KMS-11 (cell line): Measurements from ENCODE around the gene SCMH1.
A peak's percentile ranks its signal among the peaks of the same experiment; 100 is the strongest.

Experiments
- H2AFZ ChIP-seq: fragments of 200-600 bp; sonication (generic); 2 replicates; pipeline ENCODE4 v1.6.1; 2016; ENCODE audit warnings: antibody characterized with exemption, mixed run types, low read depth
- H3K27ac ChIP-seq: fragments of 200-600 bp; sonication (generic); 2 replicates; pipeline ENCODE4 v1.6.1; 2016; ENCODE audit warnings: mild to moderate bottlenecking, mixed run types
- H3K27me3 ChIP-seq: fragments of 200-600 bp; sonication (generic); 2 replicates; pipeline ENCODE4 v1.6.1; 2017; ENCODE audit warnings: mild to moderate bottlenecking, low read depth, mixed run types, moderate library complexity; ENCODE audit not compliant: insufficient read depth
- H3K36me3 ChIP-seq: fragments of 200-600 bp; sonication (generic); 2 replicates; pipeline ENCODE4 v1.6.1; 2017; ENCODE audit warnings: mild to moderate bottlenecking, mixed run types; ENCODE audit not compliant: insufficient read depth
- H3K4me1 ChIP-seq: fragments of 200-600 bp; sonication (generic); 2 replicates; pipeline ENCODE4 v1.6.1; 2016; ENCODE audit warnings: mild to moderate bottlenecking, low read depth, mixed run types; ENCODE audit not compliant: poor library complexity, severe bottlenecking
- H3K4me2 ChIP-seq: fragments of 200-600 bp; sonication (generic); 2 replicates; pipeline ENCODE4 v1.7.0; 2016; ENCODE audit warnings: mild to moderate bottlenecking, mixed run types
- H3K4me3 ChIP-seq: fragments of 200-600 bp; sonication (generic); IDR thresholded peaks from 2 replicates; pipeline ENCODE4 v1.6.1; 2017; ENCODE audit warnings: low read depth, low read length, mixed read lengths; ENCODE audit not compliant: insufficient read depth
- H3K79me2 ChIP-seq: fragments of 200-600 bp; sonication (generic); 2 replicates; pipeline ENCODE4 v1.6.1; 2016; ENCODE audit warnings: low read depth, mixed run types; ENCODE audit not compliant: insufficient read depth
- H3K9ac ChIP-seq: fragments of 200-600 bp; sonication (generic); 2 replicates; pipeline ENCODE4 v1.6.1; 2016; ENCODE audit warnings: mild to moderate bottlenecking, mixed run types
- H4K20me1 ChIP-seq: fragments of 200-600 bp; sonication (generic); 2 replicates; pipeline ENCODE4 v1.6.1; 2016; ENCODE audit warnings: mild to moderate bottlenecking, mixed run types; ENCODE audit not compliant: insufficient read depth
- TF ChIP-seq, protein P1 (sequence below): fragments of 200-600 bp; sonication (generic); conservative IDR thresholded peaks from 2 replicates; pipeline ENCODE4 v1.6.1; 2017; ENCODE audit warnings: low read depth, mild to moderate bottlenecking, antibody characterized with exemption, low read length, moderate library complexity, mixed read lengths

The SCMH1 gene

DNA sequence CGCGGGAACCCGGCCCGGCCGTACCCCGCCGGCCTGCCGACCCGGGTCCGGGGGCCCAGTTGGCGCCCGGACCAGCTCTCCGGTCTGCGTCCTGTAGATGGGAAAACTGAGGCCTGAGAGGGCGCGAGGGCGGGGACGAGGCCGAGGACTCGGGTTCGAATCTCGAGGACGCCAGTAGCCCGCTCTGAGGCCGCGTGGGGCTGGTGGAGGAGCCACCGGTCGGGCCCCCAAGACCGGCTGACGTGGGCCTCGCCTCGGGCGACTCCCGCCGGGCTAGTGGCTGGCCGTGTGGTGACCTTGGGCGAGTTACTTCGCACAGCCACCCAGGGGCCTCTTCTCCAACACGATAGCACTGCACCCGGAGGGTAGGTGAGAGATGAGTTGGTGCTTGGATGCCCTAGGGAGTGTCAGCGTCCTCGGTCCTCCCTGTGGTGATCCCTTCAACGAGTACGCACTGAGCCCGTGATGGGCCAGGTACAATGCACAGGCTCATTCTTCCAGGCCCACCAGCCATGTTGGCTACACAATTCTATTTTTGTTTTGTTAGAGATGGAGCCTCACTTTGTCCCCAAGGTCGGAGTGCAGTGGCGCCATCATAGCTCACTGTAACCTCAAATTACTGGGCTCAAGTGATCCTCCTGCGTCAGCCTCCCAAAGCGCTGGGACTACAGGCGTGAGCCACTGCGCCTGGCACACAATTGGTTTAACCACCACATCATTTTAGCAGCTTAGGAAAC is 404 bp upstream of the SCMH1 start:
- H3K9ac ChIP-seq, result peak overlapping the region; percentile 92
- peak overlapping the region; percentile 58 for H2AFZ ChIP-seq
- no peaks in the 10 kb centered on the region for H4K20me1 ChIP-seq
- H3K27ac ChIP-seq, result peak overlapping the region; percentile 79
- peak overlapping the region; percentile 26 for H3K4me3 ChIP-seq
- H3K27me3 ChIP-seq, result no peaks in the 10 kb centered on the region
- H3K4me2 ChIP-seq, result peak overlapping the region; percentile 90
- H3K36me3 ChIP-seq, result no peaks in the 10 kb centered on the region
- peaks cover 36% of the 10 kb centered on the region for H3K79me2 ChIP-seq
- TF ChIP-seq, protein P1, sequence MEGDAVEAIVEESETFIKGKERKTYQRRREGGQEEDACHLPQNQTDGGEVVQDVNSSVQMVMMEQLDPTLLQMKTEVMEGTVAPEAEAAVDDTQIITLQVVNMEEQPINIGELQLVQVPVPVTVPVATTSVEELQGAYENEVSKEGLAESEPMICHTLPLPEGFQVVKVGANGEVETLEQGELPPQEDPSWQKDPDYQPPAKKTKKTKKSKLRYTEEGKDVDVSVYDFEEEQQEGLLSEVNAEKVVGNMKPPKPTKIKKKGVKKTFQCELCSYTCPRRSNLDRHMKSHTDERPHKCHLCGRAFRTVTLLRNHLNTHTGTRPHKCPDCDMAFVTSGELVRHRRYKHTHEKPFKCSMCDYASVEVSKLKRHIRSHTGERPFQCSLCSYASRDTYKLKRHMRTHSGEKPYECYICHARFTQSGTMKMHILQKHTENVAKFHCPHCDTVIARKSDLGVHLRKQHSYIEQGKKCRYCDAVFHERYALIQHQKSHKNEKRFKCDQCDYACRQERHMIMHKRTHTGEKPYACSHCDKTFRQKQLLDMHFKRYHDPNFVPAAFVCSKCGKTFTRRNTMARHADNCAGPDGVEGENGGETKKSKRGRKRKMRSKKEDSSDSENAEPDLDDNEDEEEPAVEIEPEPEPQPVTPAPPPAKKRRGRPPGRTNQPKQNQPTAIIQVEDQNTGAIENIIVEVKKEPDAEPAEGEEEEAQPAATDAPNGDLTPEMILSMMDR, result no peak
- H3K4me1 ChIP-seq, result peaks cover 74% of the 10 kb centered on the region

GRCh38 chr1:41241354-41241748 is 755 bp downstream of the SCMH1 start:
- Histone ChIP-seq H3K27me3 (no peaks in the 10 kb centered on the region), H3K4me1 (peaks cover 64% of the 10 kb centered on the region), H3K4me3 (no peak overlapping the region), H3K27ac (peak overlapping the region; percentile 52), H3K4me2 (peak overlapping the region; percentile 74), H3K9ac (peak overlapping the region; percentile 69), H4K20me1 (no peaks in the 10 kb centered on the region), H3K79me2 (peaks cover 48% of the 10 kb centered on the region), H2AFZ (0 out of 2 replicates have a peak overlapping the region, but pooled peaks have one; percentile 34), H3K36me3 (no peaks in the 10 kb centered on the region)
- TF ChIP-seq, protein P1, result no peak

DNA sequence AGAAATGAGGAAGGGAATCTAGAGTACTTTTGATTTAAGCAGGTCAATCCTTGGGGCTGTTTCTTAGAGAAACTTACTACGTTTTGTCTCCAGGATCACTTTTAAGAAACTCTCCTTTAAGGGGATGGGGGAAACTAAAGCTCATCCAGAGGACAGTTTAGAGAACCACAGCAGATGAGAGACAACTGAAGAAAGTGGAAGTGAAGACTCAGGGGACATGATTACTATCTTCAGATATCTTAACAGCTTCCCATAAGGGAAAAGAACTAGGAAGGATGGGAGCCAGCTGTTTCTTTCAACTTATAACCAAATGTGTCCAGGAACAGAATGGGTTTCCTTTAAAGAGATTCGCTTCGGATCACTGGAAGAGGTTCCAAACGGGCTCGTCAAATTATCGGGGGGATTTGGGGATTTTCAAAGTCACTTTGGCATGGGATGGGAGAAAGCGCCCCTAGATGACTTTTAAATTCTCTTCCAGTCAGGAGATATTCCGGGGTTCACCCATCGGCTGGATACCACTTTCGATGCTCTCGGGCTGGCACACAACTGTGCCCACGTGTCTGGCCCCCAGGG is 1.2 kb downstream of the SCMH1 start:
- Histone ChIP-seq H3K4me1 (peaks cover 59% of the 10 kb centered on the region), H3K9ac (peak overlapping the region; percentile 69), H3K27ac (peak overlapping the region; percentile 20; the same call in 1 of the 2 replicates), H3K4me3 (no peak overlapping the region), H3K36me3 (no peaks in the 10 kb centered on the region), H2AFZ (0 out of 2 replicates have a peak overlapping the region, but pooled peaks have one; percentile 23), H4K20me1 (no peaks in the 10 kb centered on the region), H3K27me3 (no peaks in the 10 kb centered on the region), H3K79me2 (peaks cover 51% of the 10 kb centered on the region), H3K4me2 (peak overlapping the region; percentile 74)
- TF ChIP-seq, protein P1, result no peak

- Histone ChIP-seq H3K27ac (peak overlapping the region; percentile 20; the same call in 1 of the 2 replicates), H3K36me3 (no peaks in the 10 kb centered on the region), H3K4me1 (peaks cover 51% of the 10 kb centered on the region), H3K9ac (no peak overlapping the region), H4K20me1 (no peaks in the 10 kb centered on the region), H3K27me3 (no peaks in the 10 kb centered on the region), H2AFZ (no peak overlapping the region), H3K4me3 (no peak overlapping the region), H3K79me2 (peaks cover 52% of the 10 kb centered on the region), H3K4me2 (peak overlapping the region; percentile 74)
- TF ChIP-seq, protein P1, result peak; percentile 16; the same call in 1 of the 2 replicates
Observed at GRCh38 chr1:41239988-41240610, 2.0 kb downstream of the SCMH1 start.
